ENCODE measurements around the gene CD200R1.

GRCh38 chr3:112871735-112872134 lies 103.2 kb downstream of the CD200R1 start:
- TF ChIP-seq CREB1 (IDR thresholded peaks at IDR 0.05) (no peak), CREB1 (CRISPR knock-in tag; IDR thresholded peaks at IDR 0.05) (no peak), ZBTB33 (CRISPR knock-in tag; IDR thresholded peaks at IDR 0.05) (no peak), PAXIP1 (CRISPR knock-in tag; conservative IDR thresholded peaks at IDR 0.05) (no peak), SCMH1 (CRISPR knock-in tag; IDR thresholded peaks at IDR 0.05; ENCODE audit: borderline replicate concordance) (no peak), FIP1L1 (IDR thresholded peaks at IDR 0.05; ENCODE audit: borderline replicate concordance, insufficient read depth, low read depth, low read length) (no peak), SNAPC5 (CRISPR knock-in tag; IDR thresholded peaks at IDR 0.05; ENCODE audit: borderline replicate concordance) (no peak), ZXDC (CRISPR knock-in tag; IDR thresholded peaks at IDR 0.05) (no peak)

All from HepG2 (cell line).